Measurements from ENCODE around the gene XPNPEP1. TPM values are rescaled to one million over a fixed set of nuclear protein-coding genes. Genes with fewer than 3 reads are reported as not detected.

Gene XPNPEP1
- total RNA-seq, 3 donors from 2014 or later (not counting 1 experiment from before 2014, with no cell fraction given), result 102 to 118 (median 106) TPM

- no peak overlapping the region for H3K4me3 ChIP-seq (ENCODE audit: low read length)
- Mint-ChIP-seq H3K27me3 (ENCODE audit: low read depth in 2 of 2) (no peaks in the 10 kb centered on the region), H3K36me3 (peaks cover 10% of the 10 kb centered on the region), H3K9me3 (no peaks in the 10 kb centered on the region), H3K4me1 (peaks cover 24 to 45% of the 10 kb centered on the region in 2 donors), H3K4me3 (no peak overlapping the region), H3K27ac (peak overlapping the region in 1 of 2 donors; percentile 5)
- peaks cover 16% of the 10 kb centered on the region for H3K4me1 ChIP-seq (ENCODE audit: control insufficient read depth, insufficient read depth, low read length)
- intact Hi-C loops (cut with micrococcal nuclease), result loop anchor here (5.0 to 10.0 kb wide), 2 partner anchors 35 to 218 kb away; partner anchors contain the start of gene XPNPEP1
- no peak for ATAC-seq
- TF ChIP-seq CTCF (IDR thresholded peaks at IDR 0.05), result no peak
- 95% methylated on average over 5 of the region's 5 CpGs for WGBS (ENCODE audit: insufficient coverage)
- no peak overlapping the region for H3K27ac ChIP-seq (ENCODE audit: low read length)
- H3K27me3 ChIP-seq (ENCODE audit: control insufficient read depth, insufficient read depth, low read length), result no peaks in the 10 kb centered on the region
- peaks cover 58% of the 10 kb centered on the region for H3K36me3 ChIP-seq (ENCODE audit: control insufficient read depth, insufficient read depth, low read length)
- H3K9me3 ChIP-seq (ENCODE audit: control insufficient read depth, insufficient read depth, low read length), result no peaks in the 10 kb centered on the region
- no peak for DNase-seq
Observed at GRCh38 chr10:109887243-109887642, 36.1 kb downstream of the XPNPEP1 start.

- 67% methylated on average over 2 of the region's 2 CpGs for WGBS (ENCODE audit: insufficient coverage)
- peaks cover 10% of the 10 kb centered on the region for H3K36me3 Mint-ChIP-seq
- H3K27me3 Mint-ChIP-seq (ENCODE audit: low read depth in 2 of 2), result no peaks in the 10 kb centered on the region
- ATAC-seq (no peak), DNase-seq (no peak)
- TF ChIP-seq CTCF (IDR thresholded peaks at IDR 0.05), result no peak
- peaks cover 19 to 41% of the 10 kb centered on the region in 2 donors for H3K4me1 Mint-ChIP-seq
- intact Hi-C loops (cut with micrococcal nuclease), result loop anchor here (5.0 to 10.0 kb wide), 2 partner anchors 36 to 218 kb away; partner anchors contain the start of gene XPNPEP1
- no peak overlapping the region for H3K4me3 Mint-ChIP-seq
- Histone ChIP-seq H3K4me1 (ENCODE audit: control insufficient read depth, insufficient read depth, low read length) (peaks cover 11% of the 10 kb centered on the region), H3K27ac (ENCODE audit: low read length) (no peak overlapping the region), H3K36me3 (ENCODE audit: control insufficient read depth, insufficient read depth, low read length) (peaks cover 60% of the 10 kb centered on the region), H3K9me3 (ENCODE audit: control insufficient read depth, insufficient read depth, low read length) (no peaks in the 10 kb centered on the region), H3K27me3 (ENCODE audit: control insufficient read depth, insufficient read depth, low read length) (no peaks in the 10 kb centered on the region), H3K4me3 (ENCODE audit: low read length) (no peak overlapping the region)
- H3K27ac Mint-ChIP-seq, result peak overlapping the region; percentile 5 to 22
- H3K9me3 Mint-ChIP-seq, result no peaks in the 10 kb centered on the region
Observed at GRCh38 chr10:109886781-109887140, 36.5 kb downstream of the XPNPEP1 start.

- Mint-ChIP-seq H3K4me3 (no peak overlapping the region), H3K4me1 (peaks cover 14 to 36% of the 10 kb centered on the region in 2 donors), H3K36me3 (peaks cover 10% of the 10 kb centered on the region), H3K27ac (peak overlapping the region; percentile 5 to 22), H3K27me3 (ENCODE audit: low read depth in 2 of 2) (no peaks in the 10 kb centered on the region), H3K9me3 (no peaks in the 10 kb centered on the region)
- DNase-seq (peak in 1 of 2 donors; percentile 10), ATAC-seq (no peak)
- Histone ChIP-seq H3K4me3 (ENCODE audit: low read length) (no peak overlapping the region), H3K27me3 (ENCODE audit: control insufficient read depth, insufficient read depth, low read length) (no peaks in the 10 kb centered on the region), H3K4me1 (ENCODE audit: control insufficient read depth, insufficient read depth, low read length) (peaks cover 8% of the 10 kb centered on the region), H3K27ac (ENCODE audit: low read length) (no peak overlapping the region), H3K36me3 (ENCODE audit: control insufficient read depth, insufficient read depth, low read length) (peaks cover 61% of the 10 kb centered on the region), H3K9me3 (ENCODE audit: control insufficient read depth, insufficient read depth, low read length) (no peaks in the 10 kb centered on the region)
- 65% methylated on average over 10 of the region's 10 CpGs for WGBS (ENCODE audit: insufficient coverage)
- TF ChIP-seq CTCF (IDR thresholded peaks at IDR 0.05), result no peak
- intact Hi-C loops (cut with micrococcal nuclease), result loop anchor here (5.0 to 10.0 kb wide), 2 partner anchors 36 to 219 kb away; partner anchors contain the start of gene XPNPEP1
Observed at GRCh38 chr10:109886037-109886780, 37.1 kb downstream of the XPNPEP1 start.

All from natural killer cell (primary cell).